HepG2 (cell line): ENCODE measurements around the gene ZCCHC3. TPM values are rescaled to one million over a fixed set of nuclear protein-coding genes. Genes with fewer than 3 reads are reported as not detected.

Source experiments
- EZH2 ChIP-seq: conservative IDR thresholded peaks from 2 replicates; pipeline ENCODE4 v1.6.1; 2012; ENCODE audit warnings: mild to moderate bottlenecking, low read depth, low read length, moderate library complexity
- FLYWCH1 ChIP-seq: sonication (generic); formaldehyde crosslinking; IDR thresholded peaks from 2 replicates; pipeline ENCODE4 v1.8.1; 2023; ENCODE audit warnings: mild to moderate bottlenecking, missing genetic modification reagents
- GATA4 ChIP-seq: sonication (generic); IDR thresholded peaks from 2 replicates; pipeline ENCODE4 v1.6.1; 2016; ENCODE audit warnings: antibody characterized with exemption, low read depth, borderline replicate concordance
- KLF9 ChIP-seq: IDR thresholded peaks from 2 replicates; pipeline ENCODE4 v1.6.1; 2016; ENCODE audit warnings: low read depth
- MTA1 ChIP-seq: sonication (generic); formaldehyde crosslinking; IDR thresholded peaks from 2 replicates; pipeline ENCODE4 v1.4.0; 2020; ENCODE audit warnings: missing genetic modification reagents, mild to moderate bottlenecking, borderline replicate concordance
- PCBP2 ChIP-seq: fragments of 200-400 bp; formaldehyde crosslinking; optimal IDR thresholded peaks from 2 replicates; pipeline ENCODE3; 2018; ENCODE audit warnings: low read length, low read depth; ENCODE audit not compliant: poor library complexity, severe bottlenecking
- REPIN1 ChIP-seq: sonication (generic); formaldehyde crosslinking; IDR thresholded peaks from 2 replicates; pipeline ENCODE4 v1.8.0; 2022; ENCODE audit warnings: missing genetic modification reagents, low read depth, mild to moderate bottlenecking, borderline replicate concordance
- RXRB ChIP-seq: IDR thresholded peaks from 2 replicates; pipeline ENCODE4 v1.6.1; 2016; ENCODE audit warnings: borderline replicate concordance, missing genetic modification reagents, missing compliant biosample characterization
- SMAD1 ChIP-seq: sonication (generic); formaldehyde crosslinking; IDR thresholded peaks from 2 replicates; pipeline ENCODE4 v1.4.0; 2020; ENCODE audit warnings: missing genetic modification reagents, low read depth, mild to moderate bottlenecking, borderline replicate concordance
- SNAPC4 ChIP-seq: sonication (generic); formaldehyde crosslinking; IDR thresholded peaks from 2 replicates; pipeline ENCODE4 v1.4.0; 2020; ENCODE audit warnings: mild to moderate bottlenecking, missing genetic modification reagents
- ZC3H13 ChIP-seq: sonication (generic); formaldehyde crosslinking; IDR thresholded peaks from 2 replicates; pipeline ENCODE4 v1.8.1; 2023; ENCODE audit warnings: mild to moderate bottlenecking, missing genetic modification reagents, moderate library complexity
- ZFP36 ChIP-seq: fragments of 150-350 bp; IDR thresholded peaks from 2 replicates; pipeline ENCODE4 v1.6.1; 2018; ENCODE audit warnings: borderline replicate concordance, low read length, low read depth; ENCODE audit not compliant: partially characterized antibody
- ZFP36L2 ChIP-seq: sonication (generic); formaldehyde crosslinking; IDR thresholded peaks from 2 replicates; pipeline ENCODE4 v1.4.0; 2020; ENCODE audit warnings: missing genetic modification reagents
- ZFP90 ChIP-seq: sonication (generic); formaldehyde crosslinking; IDR thresholded peaks from 2 replicates; pipeline ENCODE4 v1.8.0; 2022; ENCODE audit warnings: missing genetic modification reagents, mild to moderate bottlenecking, inconsistent platforms, borderline replicate concordance
- ZNF121 ChIP-seq: sonication (generic); formaldehyde crosslinking; IDR thresholded peaks from 2 replicates; pipeline ENCODE4 v1.5.0; 2020; ENCODE audit warnings: mild to moderate bottlenecking, missing genetic modification reagents
- ZNF251 ChIP-seq: sonication (generic); formaldehyde crosslinking; IDR thresholded peaks from 2 replicates; pipeline ENCODE4 v1.9.0; 2021; ENCODE audit warnings: mild to moderate bottlenecking, missing genetic modification reagents
- ZNF766 ChIP-seq: sonication (generic); formaldehyde crosslinking; IDR thresholded peaks from 2 replicates; pipeline ENCODE4 v1.5.0; 2020; ENCODE audit warnings: missing genetic modification reagents, borderline replicate concordance
- polyA plus RNA-seq, 8 experiments: library from polyadenylated mRNA; depleted of rRNA in 3 of 8; stranded (reverse) in 7 of 8; unstranded in 1 of 8; fragments of >200 nt; fragmentation: Illumina TruSeq in 4 of 8; extraction: Trizol in 4 of 8; gene quantifications; 2 replicates each; pipeline versions ENCODE4 v1.2.1 to v1.2.3, GENCODE V29; 2011 to 2016; ENCODE audit warnings: low read depth in 4 of 8, missing spikeins in 1 of 8, mixed read lengths in 1 of 8; ENCODE audit not compliant: insufficient read depth in 1 of 8
- total RNA-seq, 5 experiments: library from RNA; depleted of rRNA; stranded (reverse); fragments of >200 nt; fragmentation: Illumina TruSeq; extraction: Trizol; gene quantifications; 2 replicates each; pipeline ENCODE4 v1.2.3, GENCODE V29; 2016; ENCODE audit warnings: low read depth in 1 of 5
- TF ChIP-seq, protein P1 (sequence below): sonication (generic); formaldehyde crosslinking; IDR thresholded peaks from 2 replicates; pipeline ENCODE4 v1.5.1; 2020; ENCODE audit warnings: missing genetic modification reagents, mild to moderate bottlenecking, borderline replicate concordance
- TF ChIP-seq, protein P2 (sequence below): conservative IDR thresholded peaks from 2 replicates; pipeline ENCODE4 v1.6.1; 2018; ENCODE audit warnings: missing genetic modification reagents
- TF ChIP-seq, protein P3 (sequence below): sonication (generic); formaldehyde crosslinking; IDR thresholded peaks from 2 replicates; pipeline ENCODE4 v1.4.0; 2020; ENCODE audit warnings: missing genetic modification reagents

Gene ZCCHC3
- total and polyA plus RNA-seq, 2 of the 13 experiments (the other 11 are each of a cell fraction or from before 2014, with no cell fraction given): 46.6 to 63.0 TPM

DNA sequence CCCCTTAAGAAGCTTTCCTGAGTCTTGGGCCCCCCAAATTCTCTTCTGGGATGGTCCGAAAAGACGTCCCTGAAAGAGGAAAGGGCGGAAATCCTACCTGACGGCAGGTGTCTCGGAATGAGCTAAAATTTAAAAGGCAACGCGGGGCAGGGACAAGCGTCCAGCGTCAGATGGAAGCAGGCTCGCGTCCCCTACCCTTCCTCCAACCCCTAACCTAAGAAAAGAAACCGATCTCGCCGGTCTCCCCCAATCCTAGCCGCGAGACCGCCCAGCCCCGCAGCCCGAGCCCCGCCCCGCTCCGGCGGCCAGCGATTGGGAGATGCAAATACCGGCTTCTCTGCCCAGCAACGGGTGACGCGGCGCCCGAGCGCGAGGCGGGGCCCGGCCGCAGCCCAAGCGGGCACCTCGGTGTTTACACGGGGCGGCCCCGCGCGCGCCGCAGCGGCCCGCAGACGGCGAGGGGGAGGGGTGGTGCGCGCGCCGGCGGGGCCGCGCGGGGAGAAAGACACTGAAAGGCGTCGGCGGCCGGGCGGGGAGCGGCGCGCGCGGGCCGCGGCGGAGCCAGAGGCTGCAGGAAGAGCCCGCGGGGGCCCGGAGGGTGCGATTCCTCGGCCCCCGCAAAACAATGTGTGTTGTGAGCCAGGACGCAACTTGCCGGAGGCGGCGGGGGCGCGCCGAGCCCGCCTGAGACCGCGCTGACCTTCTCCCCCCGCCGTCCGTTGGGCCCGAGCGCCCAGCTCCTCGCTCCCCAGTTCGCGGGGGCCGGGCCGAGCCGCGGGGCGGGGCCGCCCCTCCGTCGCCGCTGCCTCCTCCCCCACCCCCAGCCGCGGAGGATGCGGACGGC lies 27.9 kb downstream of the ZCCHC3 start, which contains the start of gene SOX12 (continued):
- TF ChIP-seq SNAPC4 (CRISPR knock-in tag): peak; percentile 71; the same call in 1 of the 2 replicates
- no peak for TF ChIP-seq EZH2
- peak; percentile 13; the same call in 1 of the 2 replicates for TF ChIP-seq ZFP90 (CRISPR knock-in tag)
- TF ChIP-seq RXRB (CRISPR knock-in tag): peak; percentile 34; the same call in 1 of the 2 replicates
- no peak for TF ChIP-seq ZFP36
- TF ChIP-seq GATA4: no peak
- TF ChIP-seq, protein P1, sequence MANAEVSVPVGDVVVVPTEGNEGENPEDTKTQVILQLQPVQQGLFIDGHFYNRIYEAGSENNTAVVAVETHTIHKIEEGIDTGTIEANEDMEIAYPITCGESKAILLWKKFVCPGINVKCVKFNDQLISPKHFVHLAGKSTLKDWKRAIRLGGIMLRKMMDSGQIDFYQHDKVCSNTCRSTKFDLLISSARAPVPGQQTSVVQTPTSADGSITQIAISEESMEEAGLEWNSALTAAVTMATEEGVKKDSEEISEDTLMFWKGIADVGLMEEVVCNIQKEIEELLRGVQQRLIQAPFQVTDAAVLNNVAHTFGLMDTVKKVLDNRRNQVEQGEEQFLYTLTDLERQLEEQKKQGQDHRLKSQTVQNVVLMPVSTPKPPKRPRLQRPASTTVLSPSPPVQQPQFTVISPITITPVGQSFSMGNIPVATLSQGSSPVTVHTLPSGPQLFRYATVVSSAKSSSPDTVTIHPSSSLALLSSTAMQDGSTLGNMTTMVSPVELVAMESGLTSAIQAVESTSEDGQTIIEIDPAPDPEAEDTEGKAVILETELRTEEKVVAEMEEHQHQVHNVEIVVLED (CRISPR knock-in tag): peak; percentile 66; the same call in 1 of the 2 replicates
- TF ChIP-seq ZNF251 (CRISPR knock-in tag): no peak
- no peak for TF ChIP-seq MTA1 (CRISPR knock-in tag)
- TF ChIP-seq SMAD1 (CRISPR knock-in tag): peak; percentile 11; the same call in 1 of the 2 replicates
- peak; percentile 38 for TF ChIP-seq PCBP2
- peak; percentile 59 for TF ChIP-seq KLF9 (CRISPR knock-in tag)
- no peak; the same call in 1 of the 2 replicates for TF ChIP-seq ZNF766
- peak; percentile 87 for TF ChIP-seq ZC3H13 (CRISPR knock-in tag)
- TF ChIP-seq REPIN1 (CRISPR knock-in tag): peak; percentile 74
- no peak for TF ChIP-seq FLYWCH1
- no peak for TF ChIP-seq ZNF121 (CRISPR knock-in tag)
- TF ChIP-seq, protein P2, sequence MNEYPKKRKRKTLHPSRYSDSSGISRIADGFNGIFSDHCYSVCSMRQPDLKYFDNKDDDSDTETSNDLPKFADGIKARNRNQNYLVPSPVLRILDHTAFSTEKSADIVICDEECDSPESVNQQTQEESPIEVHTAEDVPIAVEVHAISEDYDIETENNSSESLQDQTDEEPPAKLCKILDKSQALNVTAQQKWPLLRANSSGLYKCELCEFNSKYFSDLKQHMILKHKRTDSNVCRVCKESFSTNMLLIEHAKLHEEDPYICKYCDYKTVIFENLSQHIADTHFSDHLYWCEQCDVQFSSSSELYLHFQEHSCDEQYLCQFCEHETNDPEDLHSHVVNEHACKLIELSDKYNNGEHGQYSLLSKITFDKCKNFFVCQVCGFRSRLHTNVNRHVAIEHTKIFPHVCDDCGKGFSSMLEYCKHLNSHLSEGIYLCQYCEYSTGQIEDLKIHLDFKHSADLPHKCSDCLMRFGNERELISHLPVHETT (CRISPR knock-in tag): peak; percentile 87; the same call in 1 of the 2 replicates
- no peak for TF ChIP-seq ZFP36L2
- TF ChIP-seq, protein P3, sequence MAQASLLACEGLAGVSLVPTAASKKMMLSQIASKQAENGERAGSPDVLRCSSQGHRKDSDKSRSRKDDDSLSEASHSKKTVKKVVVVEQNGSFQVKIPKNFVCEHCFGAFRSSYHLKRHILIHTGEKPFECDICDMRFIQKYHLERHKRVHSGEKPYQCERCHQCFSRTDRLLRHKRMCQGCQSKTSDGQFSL (CRISPR knock-in tag): no peak; the same call in 1 of the 2 replicates
